GM12878 (cell line): Measurements from ENCODE around the gene FLT1. TPM values are rescaled to one million over a fixed set of nuclear protein-coding genes. Genes with fewer than 3 reads are reported as not detected.

Source experiments
- ATAC-seq: fragments of 200-7000 bp; cut with Tn5 transposase; 3 replicates; pipeline ENCODE4 v1.9.1; 2020; ENCODE audit warnings: mild to moderate bottlenecking, moderate library complexity
- BruUV-seq: library from RNA; stranded (reverse); fragments of 400-500 nt; replicated peaks from 2 replicates; lab custom pipeline; 2021; lab: Mats Ljungman, UMichigan
- CTCF ChIA-PET: fragments of 300-600 bp; sonication (Branson Sonifier 250); formaldehyde crosslinking; extraction: SDS; loops from one replicate; lab custom pipeline; 2021; ENCODE audit warnings: inconsistent platforms; lab: Yijun Ruan, JAX
- POLR2A ChIA-PET: fragments of 350-600 bp; formaldehyde crosslinking; extraction: SDS; loops from one replicate; lab custom pipeline; 2021; ENCODE audit warnings: inconsistent platforms; lab: Charles Lee
- RAD21 ChIA-PET: fragments of 300-600 bp; sonication (Branson Sonifier 250); formaldehyde crosslinking; loops from one replicate; lab custom pipeline; 2023; ENCODE audit warnings: antibody characterized with exemption; ENCODE audit not compliant: unreplicated experiment; lab: Charles Lee
- SMC1A ChIA-PET: fragments of 300-600 bp; sonication (Branson Sonifier 250); formaldehyde crosslinking; loops from one replicate; lab custom pipeline; 2023; ENCODE audit not compliant: unreplicated experiment, uncharacterized antibody; lab: Charles Lee
- DNase-seq: peaks from one replicate; pipeline ENCODE4 v3.0.0-alpha.2; 2011; ENCODE audit warnings: low read depth, low spot score
- FAIRE-seq: peaks from 3 replicates; lab custom pipeline; 2011; peaks lifted over from hg19 to GRCh38; lab: Jason Lieb, UNC
- H2AFZ ChIP-seq: 2 replicates; pipeline ENCODE4 v1.6.0; 2011; ENCODE audit warnings: low read depth, low read length, control low read depth; ENCODE audit not compliant: control insufficient read depth
- H3K27ac ChIP-seq: 2 replicates; pipeline ENCODE4 v1.5.1; 2011; ENCODE audit warnings: control low read depth; ENCODE audit not compliant: control insufficient read depth, insufficient read depth
- H3K27me3 ChIP-seq, 2 experiments: replicated peaks in 1 of 2; 2 replicates each; pipeline versions ENCODE4 v1.6.0 to v1.6.1; 2011; ENCODE audit warnings: low read length in 1 of 2; ENCODE audit not compliant: control insufficient read depth in 2 of 2, insufficient read depth in 2 of 2
- H3K36me3 ChIP-seq, 2 experiments: 2 replicates each; pipeline ENCODE4 v1.5.1; 2011; ENCODE audit warnings: low read length in 1 of 2; ENCODE audit not compliant: control insufficient read depth in 2 of 2, insufficient read depth in 2 of 2
- H3K4me1 ChIP-seq: 2 replicates; pipeline ENCODE4 v1.6.1; 2011; ENCODE audit warnings: mild to moderate bottlenecking, low read length, moderate library complexity, mixed read lengths; ENCODE audit not compliant: control insufficient read depth, insufficient read depth
- H3K4me2 ChIP-seq: 2 replicates; pipeline ENCODE4 v1.6.0; 2011; ENCODE audit warnings: control low read depth; ENCODE audit not compliant: control insufficient read depth, insufficient read depth
- H3K4me3 ChIP-seq: fragments of 200-600 bp; sonication (generic); 2 replicates; pipeline ENCODE4 v1.5.1; 2016
- H3K79me2 ChIP-seq: 2 replicates; pipeline ENCODE4 v1.6.0; 2011; ENCODE audit warnings: low read length; ENCODE audit not compliant: control insufficient read depth, insufficient read depth
- H3K9ac ChIP-seq: 2 replicates; pipeline ENCODE4 v1.8.0; 2011; ENCODE audit warnings: low read length, control low read depth, mixed read lengths; ENCODE audit not compliant: control insufficient read depth, insufficient read depth
- H3K9me3 ChIP-seq: replicated peaks from 3 replicates; pipeline ENCODE4 v1.5.1; 2011; ENCODE audit warnings: mild to moderate bottlenecking, low read length; ENCODE audit not compliant: control insufficient read depth, insufficient read depth
- H4K20me1 ChIP-seq: 2 replicates; pipeline ENCODE4 v1.6.0; 2011; ENCODE audit not compliant: control insufficient read depth, insufficient read depth
- CBFB ChIP-seq: IDR thresholded peaks from 2 replicates; pipeline ENCODE4 v1.6.1; 2016; ENCODE audit warnings: antibody characterized with exemption, low read depth
- EZH2 ChIP-seq: IDR thresholded peaks from 2 replicates; pipeline ENCODE4 v1.6.1; 2012; ENCODE audit warnings: low read depth, mild to moderate bottlenecking, control low read depth, inconsistent platforms, low read length, borderline replicate concordance; ENCODE audit not compliant: control insufficient read depth
- HCFC1 ChIP-seq: fragments of 150-350 bp; IDR thresholded peaks from 2 replicates; pipeline ENCODE4 v1.6.1; 2014; ENCODE audit warnings: low read length
- HDAC6 ChIP-seq: fragments of 200-600 bp; sonication (generic); IDR thresholded peaks from one replicate; pipeline ENCODE4 v1.8.0; 2017; ENCODE audit warnings: antibody characterized with exemption; ENCODE audit not compliant: unreplicated experiment
- IKZF2 ChIP-seq, 2 experiments: fragments of 450-650 bp; IDR thresholded peaks; 2 replicates each; pipeline ENCODE4 v1.6.1; 2017; ENCODE audit warnings: mild to moderate bottlenecking in 2 of 2, moderate library complexity in 2 of 2
- IRF4 ChIP-seq: IDR thresholded peaks from 2 replicates; pipeline ENCODE4 v1.6.1; 2011; ENCODE audit warnings: low read depth, low read length
- MEF2A ChIP-seq: IDR thresholded peaks from 2 replicates; pipeline ENCODE4 v1.6.1; 2011; ENCODE audit warnings: low read depth, mild to moderate bottlenecking, low read length, moderate library complexity; ENCODE audit not compliant: insufficient read depth
- NFYB ChIP-seq: IDR thresholded peaks from 2 replicates; pipeline ENCODE4 v1.6.1; 2011; ENCODE audit warnings: low read depth, mild to moderate bottlenecking, low read length, improper control_type of control experiment, moderate library complexity; ENCODE audit not compliant: insufficient read depth
- RCOR1 ChIP-seq: conservative IDR thresholded peaks from 2 replicates; pipeline ENCODE4 v1.6.1; 2012; ENCODE audit warnings: low read depth, low read length, improper control_type of control experiment
- SMAD1 ChIP-seq: fragments of 450-650 bp; IDR thresholded peaks from 2 replicates; pipeline ENCODE4 v1.6.1; 2018; ENCODE audit warnings: mild to moderate bottlenecking, low read depth; ENCODE audit not compliant: partially characterized antibody
- SP1 ChIP-seq: IDR thresholded peaks from one replicate; pipeline ENCODE4 v1.6.1; 2011; ENCODE audit warnings: low read depth, low read length
- STAT1 ChIP-seq: fragments of 450-650 bp; conservative IDR thresholded peaks from 2 replicates; pipeline ENCODE4 v1.6.1; 2014; ENCODE audit warnings: antibody characterized with exemption, mild to moderate bottlenecking
- TBL1XR1 ChIP-seq: IDR thresholded peaks from 2 replicates; pipeline ENCODE4 v1.6.1; 2012; ENCODE audit warnings: low read depth, low read length, improper control_type of control experiment
- TCF12 ChIP-seq: IDR thresholded peaks from 2 replicates; pipeline ENCODE4 v1.6.1; 2011; ENCODE audit warnings: low read depth, mild to moderate bottlenecking, low read length
- WGBS: methylation state at CpG from one replicate; pipeline ENCODE4 v1.1.6; 2016; ENCODE audit warnings: low lambda C conversion rate; ENCODE audit not compliant: insufficient replicate concordance, insufficient coverage; ENCODE audit errors: missing lambda C conversion rate; 5-methylcytosine and 5-hydroxymethylcytosine counted together
- in situ Hi-C: fragments of 300-500 bp; cut with MboI; formaldehyde crosslinking; loops from 9 replicates; pipeline ENCODE4 v1.14.3; 2018; ENCODE audit warnings: mixed read lengths
- intact Hi-C: fragments of 100-400 bp; cut with micrococcal nuclease; formaldehyde crosslinking; loops from one replicate; pipeline ENCODE4 v1.14.2; 2022; ENCODE audit not compliant: unreplicated experiment
- polyA plus RNA-seq, 11 experiments: library from polyadenylated mRNA; depleted of rRNA in 4 of 11; unstranded in 6 of 11; stranded (reverse) in 5 of 11; fragments of >200 nt; fragmentation: Nextera tagmentation in 4 of 11; fragmentation: Illumina TruSeq in 1 of 11; extraction: Ambion mirVana in 4 of 11; extraction: Trizol in 1 of 11; gene quantifications; 1 replicate in 1 of 11; 2 replicates in 10 of 11; pipeline versions ENCODE4 v1.2.1 to v1.2.3, GENCODE V29; 2011 to 2016; ENCODE audit warnings: inconsistent platforms in 2 of 11, missing spikeins in 2 of 11, low read depth in 1 of 11
- total RNA-seq, 4 experiments: library from RNA; depleted of rRNA in 3 of 4; stranded (reverse); fragments of >200 nt in 3 of 4; fragmentation: Illumina TruSeq in 1 of 4; extraction: Trizol in 1 of 4; gene quantifications; 2 replicates each; pipeline versions ENCODE4 v1.2.1 to v1.2.3, GENCODE V29; 2013 to 2021
- TF ChIP-seq, protein P1 (sequence below): IDR thresholded peaks from 2 replicates; pipeline ENCODE4 v1.6.1; 2011; ENCODE audit warnings: borderline replicate concordance, low read depth, mild to moderate bottlenecking, moderate library complexity, mixed read lengths, low read length; ENCODE audit not compliant: insufficient read depth; ENCODE audit errors: extremely low read length
- TF ChIP-seq, protein P2 (sequence below), 3 experiments: IDR thresholded peaks in 2 of 3; conservative IDR thresholded peaks in 1 of 3; 2 replicates each; pipeline ENCODE4 v1.5.1; 2011; ENCODE audit warnings: low read depth in 3 of 3, low read length in 3 of 3, mild to moderate bottlenecking in 3 of 3, control low read depth in 2 of 3, moderate library complexity in 2 of 3, inconsistent platforms in 1 of 3, mixed read lengths in 1 of 3; ENCODE audit not compliant: control insufficient read depth in 2 of 3, insufficient read depth in 1 of 3; ENCODE audit errors: extremely low read depth in 1 of 3

The FLT1 gene
- total and polyA plus RNA-seq, 10 of the 15 experiments (the other 5 are each of a cell fraction or from before 2014, with no cell fraction given): 0.55 to 5.6 (median 0.84) TPM

- no peak overlapping the region for H3K9ac ChIP-seq
- H3K4me1 ChIP-seq: no peaks in the 10 kb centered on the region
- no peaks in the 10 kb centered on the region for H4K20me1 ChIP-seq
- H3K4me3 ChIP-seq: no peak overlapping the region
- TF ChIP-seq CBFB: no peak
- no peak for TF ChIP-seq TCF12
- no peak for TF ChIP-seq SP1
- TF ChIP-seq RCOR1: no peak
- no peak for TF ChIP-seq STAT1
- TF ChIP-seq HDAC6: no peak
- TF ChIP-seq EZH2: no peak
- TF ChIP-seq TBL1XR1: no peak
- TF ChIP-seq, protein P1, sequence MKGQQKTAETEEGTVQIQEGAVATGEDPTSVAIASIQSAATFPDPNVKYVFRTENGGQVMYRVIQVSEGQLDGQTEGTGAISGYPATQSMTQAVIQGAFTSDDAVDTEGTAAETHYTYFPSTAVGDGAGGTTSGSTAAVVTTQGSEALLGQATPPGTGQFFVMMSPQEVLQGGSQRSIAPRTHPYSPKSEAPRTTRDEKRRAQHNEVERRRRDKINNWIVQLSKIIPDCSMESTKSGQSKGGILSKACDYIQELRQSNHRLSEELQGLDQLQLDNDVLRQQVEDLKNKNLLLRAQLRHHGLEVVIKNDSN: no peak
- TF ChIP-seq SMAD1: no peak
- TF ChIP-seq, protein P2, sequence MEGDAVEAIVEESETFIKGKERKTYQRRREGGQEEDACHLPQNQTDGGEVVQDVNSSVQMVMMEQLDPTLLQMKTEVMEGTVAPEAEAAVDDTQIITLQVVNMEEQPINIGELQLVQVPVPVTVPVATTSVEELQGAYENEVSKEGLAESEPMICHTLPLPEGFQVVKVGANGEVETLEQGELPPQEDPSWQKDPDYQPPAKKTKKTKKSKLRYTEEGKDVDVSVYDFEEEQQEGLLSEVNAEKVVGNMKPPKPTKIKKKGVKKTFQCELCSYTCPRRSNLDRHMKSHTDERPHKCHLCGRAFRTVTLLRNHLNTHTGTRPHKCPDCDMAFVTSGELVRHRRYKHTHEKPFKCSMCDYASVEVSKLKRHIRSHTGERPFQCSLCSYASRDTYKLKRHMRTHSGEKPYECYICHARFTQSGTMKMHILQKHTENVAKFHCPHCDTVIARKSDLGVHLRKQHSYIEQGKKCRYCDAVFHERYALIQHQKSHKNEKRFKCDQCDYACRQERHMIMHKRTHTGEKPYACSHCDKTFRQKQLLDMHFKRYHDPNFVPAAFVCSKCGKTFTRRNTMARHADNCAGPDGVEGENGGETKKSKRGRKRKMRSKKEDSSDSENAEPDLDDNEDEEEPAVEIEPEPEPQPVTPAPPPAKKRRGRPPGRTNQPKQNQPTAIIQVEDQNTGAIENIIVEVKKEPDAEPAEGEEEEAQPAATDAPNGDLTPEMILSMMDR (IDR thresholded peaks at IDR 0.05 in 2 of 3, conservative IDR thresholded peaks at IDR 0.05 in 1 of 3; ENCODE audit: control insufficient read depth in 2 of 3, extremely low read depth in 1 of 3, insufficient read depth in 1 of 3, low read depth in 3 of 3, low read length in 3 of 3): no peak
- no peak for TF ChIP-seq HCFC1
- TF ChIP-seq IRF4: no peak
- TF ChIP-seq NFYB: no peak
- TF ChIP-seq MEF2A: no peak
- no peak for TF ChIP-seq IKZF2 (IDR thresholded peaks at IDR 0.05)
- TF ChIP-seq, all 136 proteins: peak for 0
- Histone ChIP-seq H3K4me2 (no peak overlapping the region), H3K36me3 (no peaks in the 10 kb centered on the region), H2AFZ (no peak overlapping the region), H3K27me3 (peaks cover 7 to 13% of the 10 kb centered on the region in 2 experiments), H3K27ac (no peak overlapping the region), H3K79me2 (no peaks in the 10 kb centered on the region), H3K9me3 (no peaks in the 10 kb centered on the region)
- no peak for FAIRE-seq
- intact Hi-C loops (no loop called here), in situ Hi-C loops (no loop called here)
- DNase-seq: no peak
- ChIA-PET RAD21 (interaction anchor here (0.7 to 1.0 kb wide), 3 partner anchors 15 to 150 kb away, joined by 3 read pairs; no protein-coding TSS in a partner anchor), SMC1A (interaction anchor here (1.0 to 1.5 kb wide), 3 partner anchors 12 to 170 kb away, joined by 3 read pairs; partner anchors contain the start of gene POMP), CTCF (interaction anchor here (1.3 kb wide), 2 partner anchors 13 to 164 kb away, joined by 3 read pairs; no protein-coding TSS in a partner anchor), POLR2A (no interaction called here)
- WGBS: 37% methylated on average over 5 of the region's 5 CpGs
- BruUV-seq: no TSS peak
- ATAC-seq: no peak
Observed at GRCh38 chr13:28489524-28489931, 5.4 kb downstream of the FLT1 start.
